ENCODE measurements around the gene DCC.
"Not testable (repeated sequence)": the region's sequence is repeated elsewhere in the genome, so short reads cannot be mapped to it uniquely, and the experiment has no call there.

DCC gene

GRCh38 chr18:52348209-52348608 is 8.2 kb downstream of the DCC start:
- DNase-seq (ENCODE audit: low read depth) = peak; percentile 3

- no peak for DNase-seq (ENCODE audit: low read depth)
These were observed 9.5 kb downstream of the DCC start for GRCh38 chr18:52349498-52349897.

- DNase-seq (ENCODE audit: low read depth) = no peak
These were observed 12.9 kb downstream of the DCC start for GRCh38 chr18:52352920-52353319.

- DNase-seq (ENCODE audit: low read depth) = no peak
These were observed 13.6 kb downstream of the DCC start for GRCh38 chr18:52353589-52353988.

- DNase-seq (ENCODE audit: low read depth) = no peak
These were observed 23.9 kb downstream of the DCC start for GRCh38 chr18:52363861-52364260.

- not testable (repeated sequence) for DNase-seq (ENCODE audit: low read depth)
These were observed 26.9 kb downstream of the DCC start for GRCh38 chr18:52366851-52367250.

GRCh38 chr18:52367953-52368742 is 28.2 kb downstream of the DCC start:
- no peak for DNase-seq (ENCODE audit: low read depth)

GRCh38 chr18:52370841-52371240 is 30.8 kb downstream of the DCC start:
- no peak for DNase-seq (ENCODE audit: low read depth)

- no peak for DNase-seq (ENCODE audit: low read depth)
These were observed 36.1 kb downstream of the DCC start for GRCh38 chr18:52376104-52376503.

GRCh38 chr18:52377094-52377493 is 37.1 kb downstream of the DCC start:
- no peak for DNase-seq (ENCODE audit: low read depth)

- no peak for DNase-seq (ENCODE audit: low read depth)
These were observed 46.3 kb downstream of the DCC start for GRCh38 chr18:52386306-52386705.

GRCh38 chr18:52387175-52387574 is 47.2 kb downstream of the DCC start:
- no peak for DNase-seq (ENCODE audit: low read depth)

- no peak for DNase-seq (ENCODE audit: low read depth)
These were observed 52.0 kb downstream of the DCC start for GRCh38 chr18:52391810-52392559.

GRCh38 chr18:52394602-52395001 is 54.6 kb downstream of the DCC start:
- DNase-seq (ENCODE audit: low read depth) = no peak

- DNase-seq (ENCODE audit: low read depth) = no peak
These were observed 55.3 kb downstream of the DCC start for GRCh38 chr18:52395146-52395852.

- DNase-seq (ENCODE audit: low read depth) = no peak
These were observed 61.2 kb downstream of the DCC start for GRCh38 chr18:52401236-52401635.

- DNase-seq (ENCODE audit: low read depth) = no peak
These were observed 62.8 kb downstream of the DCC start for GRCh38 chr18:52402814-52403213.

- DNase-seq (ENCODE audit: low read depth) = no peak
These were observed 63.5 kb downstream of the DCC start for GRCh38 chr18:52403291-52404021.

GRCh38 chr18:52408800-52409302 is 68.9 kb downstream of the DCC start:
- no peak for DNase-seq (ENCODE audit: low read depth)

GRCh38 chr18:52409727-52410126 is 69.7 kb downstream of the DCC start:
- no peak for DNase-seq (ENCODE audit: low read depth)

- no peak for DNase-seq (ENCODE audit: low read depth)
These were observed 75.1 kb downstream of the DCC start for GRCh38 chr18:52415131-52415530.

All from iris pigment epithelial cell (primary cell).